ENCODE data around the gene IL17C.
"Not testable (repeated sequence)": the region's sequence is repeated elsewhere in the genome, so short reads cannot be mapped to it uniquely, and the experiment has no call there.

The IL17C gene

GRCh38 chr16:88601313-88602036, 36.9 kb upstream of the IL17C start:
- no peak for DNase-seq (ENCODE audit: low spot score)
- no peak for TF ChIP-seq CTCF (IDR thresholded peaks at IDR 0.05; ENCODE audit: extremely low read depth, missing control alignments)

GRCh38 chr16:88602091-88602490, 36.3 kb upstream of the IL17C start:
- no peak for DNase-seq (ENCODE audit: low spot score)
- no peak for TF ChIP-seq CTCF (IDR thresholded peaks at IDR 0.05; ENCODE audit: extremely low read depth, missing control alignments)

- no peak for TF ChIP-seq CTCF (IDR thresholded peaks at IDR 0.05; ENCODE audit: extremely low read depth, missing control alignments)
- no peak for DNase-seq (ENCODE audit: low spot score)
Observed at GRCh38 chr16:88605186-88606147, 32.9 kb upstream of the IL17C start.

GRCh38 chr16:88606148-88606757, 32.1 kb upstream of the IL17C start:
- no peak for DNase-seq (ENCODE audit: low spot score)
- no peak for TF ChIP-seq CTCF (IDR thresholded peaks at IDR 0.05; ENCODE audit: extremely low read depth, missing control alignments)

- TF ChIP-seq CTCF (IDR thresholded peaks at IDR 0.05; ENCODE audit: extremely low read depth, missing control alignments): no peak
- DNase-seq (ENCODE audit: low spot score): no peak
Observed at GRCh38 chr16:88608076-88608475, 30.3 kb upstream of the IL17C start.

GRCh38 chr16:88609426-88609825, 28.9 kb upstream of the IL17C start:
- not testable (repeated sequence) for DNase-seq (ENCODE audit: low spot score)

GRCh38 chr16:88610080-88610479, 28.3 kb upstream of the IL17C start:
- TF ChIP-seq CTCF (IDR thresholded peaks at IDR 0.05; ENCODE audit: extremely low read depth, missing control alignments): no peak
- DNase-seq (ENCODE audit: low spot score): no peak
